ENCODE measurements around the gene ESRRG. TPM values are rescaled to one million over a fixed set of nuclear protein-coding genes. Genes with fewer than 3 reads are reported as not detected.
A peak's percentile ranks its signal among the peaks of the same experiment; 100 is the strongest.

ESRRG gene
- total RNA-seq, 1 experiment from 2014 or later: not detected

DNA sequence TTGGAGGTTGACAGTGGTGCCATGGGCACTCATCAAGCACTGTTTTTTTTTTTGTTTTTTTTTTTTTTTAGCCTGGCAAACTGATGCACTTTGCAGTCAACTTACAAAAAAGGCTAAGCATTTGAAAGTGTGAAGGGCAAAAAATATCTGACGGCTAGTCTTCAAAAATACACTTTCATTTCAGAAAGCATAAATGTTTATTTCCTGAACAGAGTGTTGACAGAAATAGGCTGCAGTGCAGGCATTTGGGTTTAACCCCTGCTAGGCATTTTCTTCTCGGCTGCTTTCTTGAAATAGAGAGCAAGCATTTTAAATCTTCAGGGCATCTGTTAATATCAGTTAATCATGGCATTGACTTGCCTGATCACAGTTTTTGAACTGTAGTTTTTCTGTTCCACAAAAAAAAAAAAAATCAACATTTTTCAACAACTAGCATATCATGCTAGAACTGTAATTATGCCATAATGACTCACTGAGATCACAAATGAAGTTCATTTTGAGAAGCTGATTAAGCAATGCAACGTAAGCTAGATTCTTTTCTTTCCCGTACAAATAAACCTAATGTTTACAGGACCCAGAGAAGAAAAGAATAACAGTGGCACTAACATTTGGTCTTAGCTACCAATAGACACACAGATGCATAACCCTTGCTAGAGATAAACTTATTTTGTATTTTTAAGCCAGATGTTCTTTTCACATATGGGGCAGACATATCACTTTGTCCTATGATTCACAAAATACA, 199.6 kb downstream of the ESRRG start:
- Histone ChIP-seq H3K27ac (no peak overlapping the region), H3K4me3 (no peak overlapping the region), H3K36me3 (no peaks in the 10 kb centered on the region)

DNA sequence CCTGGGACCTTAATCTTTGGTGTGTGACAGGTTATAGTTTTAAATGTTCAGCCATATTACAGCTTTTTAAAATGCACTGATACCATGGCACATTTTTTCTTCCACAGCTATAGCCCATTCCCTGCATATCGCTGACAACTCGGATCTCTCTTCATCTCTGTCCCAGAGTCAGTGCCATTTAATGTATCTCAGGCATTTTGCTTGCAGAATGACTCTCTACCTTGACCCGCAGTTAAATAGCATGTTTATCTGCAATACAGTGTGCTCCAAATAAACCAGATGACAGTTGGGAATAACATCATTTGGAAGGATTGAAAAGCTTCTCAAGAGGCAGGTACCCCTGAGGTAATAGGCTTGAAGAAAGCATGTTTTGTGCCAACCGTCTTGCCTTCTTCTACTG, 200.2 kb downstream of the ESRRG start:
- Histone ChIP-seq H3K4me1 (replicated peaks) (no peaks in the 10 kb centered on the region), H3K4me3 (no peak overlapping the region), H3K27me3 (replicated peaks) (no peaks in the 10 kb centered on the region), H3K36me3 (no peaks in the 10 kb centered on the region), H3K27ac (no peak overlapping the region), H3K9me3 (replicated peaks) (no peaks in the 10 kb centered on the region)
- no peak for DNase-seq (ENCODE audit: low read depth in 1 of 2, low spot score in 2 of 2)

More for the DNA sequence above, 199.6 kb downstream of the ESRRG start:
- no peaks in the 10 kb centered on the region for H3K4me1 ChIP-seq (replicated peaks)
- DNase-seq (ENCODE audit: low read depth in 1 of 2, low spot score in 2 of 2): peak in 1 of 2 experiments; percentile 25
- no peaks in the 10 kb centered on the region for H3K9me3 ChIP-seq (replicated peaks)
- no peaks in the 10 kb centered on the region for H3K27me3 ChIP-seq (replicated peaks)

DNA sequence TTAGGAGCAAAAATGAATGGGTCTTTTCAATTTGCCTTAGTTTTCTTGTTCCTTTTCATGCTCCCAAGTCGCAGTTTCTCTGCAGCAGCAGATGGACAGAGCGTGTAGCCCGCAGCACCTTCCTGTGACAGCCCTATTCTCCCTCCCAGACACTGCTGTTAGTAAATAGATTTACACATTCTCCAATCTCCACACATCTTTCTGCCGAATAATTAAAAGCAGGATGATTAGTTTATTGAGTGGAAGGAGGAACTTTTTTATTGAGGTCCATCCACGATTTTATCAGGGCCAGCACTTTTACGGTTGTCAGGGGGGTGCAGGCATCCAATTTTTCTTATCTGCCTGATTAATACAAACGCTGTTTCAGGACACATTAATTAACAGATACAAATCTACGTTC, 201.8 kb downstream of the ESRRG start:
- Histone ChIP-seq H3K27me3 (replicated peaks) (0 out of 2 replicates have a peak, but pooled peaks cover 6% of the 10 kb centered on the region), H3K9me3 (replicated peaks) (no peaks in the 10 kb centered on the region), H3K4me1 (replicated peaks) (no peaks in the 10 kb centered on the region), H3K27ac (no peak overlapping the region), H3K36me3 (no peaks in the 10 kb centered on the region), H3K4me3 (no peak overlapping the region)
- no peak for DNase-seq (ENCODE audit: low read depth in 1 of 2, low spot score in 2 of 2)

- H3K4me3 ChIP-seq: no peak overlapping the region
- no peaks in the 10 kb centered on the region for H3K4me1 ChIP-seq (replicated peaks)
- H3K36me3 ChIP-seq: no peaks in the 10 kb centered on the region
- H3K27ac ChIP-seq: no peak overlapping the region
- no peak for DNase-seq (ENCODE audit: low read depth in 1 of 2, low spot score in 2 of 2)
- H3K9me3 ChIP-seq (replicated peaks): no peaks in the 10 kb centered on the region
- 0 out of 2 replicates have a peak, but pooled peaks cover 6% of the 10 kb centered on the region for H3K27me3 ChIP-seq (replicated peaks)
Observed at GRCh38 chr1:216518844-216519627, 204.2 kb downstream of the ESRRG start.

DNA sequence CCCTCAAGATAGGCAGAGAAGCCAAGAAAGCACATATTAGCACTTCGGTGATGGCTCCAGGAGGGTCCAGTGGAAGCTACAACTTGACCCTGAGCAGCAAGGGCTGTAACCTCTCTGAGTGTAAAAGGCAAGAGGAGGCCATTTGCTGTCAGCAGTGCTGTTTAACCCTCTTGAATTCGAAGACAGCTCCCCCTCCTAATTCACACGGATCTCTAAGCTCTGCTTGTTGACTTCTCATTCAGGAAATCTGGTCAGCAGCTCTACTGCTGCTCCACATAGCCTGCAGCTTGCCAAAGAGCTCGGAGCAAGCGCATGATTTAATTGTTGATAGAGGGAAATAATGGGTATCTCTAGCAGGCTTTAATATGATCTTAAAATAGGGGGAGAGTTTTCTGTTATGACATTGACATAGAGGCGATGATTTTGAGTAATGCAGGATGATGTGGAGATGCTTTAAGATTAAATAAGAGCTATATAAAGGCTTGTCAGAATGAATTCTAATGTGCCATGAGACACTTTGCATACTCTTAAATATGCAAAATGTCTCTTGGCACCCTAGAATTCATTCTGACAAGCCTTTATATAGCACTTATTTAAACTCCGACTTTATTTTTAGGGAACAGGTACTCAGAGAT, 220.6 kb downstream of the ESRRG start:
- H3K27me3 ChIP-seq (replicated peaks): 0 out of 2 replicates have a peak, but pooled peaks cover 19% of the 10 kb centered on the region
- no peaks in the 10 kb centered on the region for H3K36me3 ChIP-seq
- no peaks in the 10 kb centered on the region for H3K4me1 ChIP-seq (replicated peaks)
- H3K9me3 ChIP-seq (replicated peaks): no peaks in the 10 kb centered on the region
- no peak overlapping the region for H3K27ac ChIP-seq
- H3K4me3 ChIP-seq: no peak overlapping the region
- no peak for DNase-seq (ENCODE audit: low read depth in 1 of 2, low spot score in 2 of 2)

- Histone ChIP-seq H3K27me3 (replicated peaks) (0 out of 2 replicates have a peak, but pooled peaks cover 19% of the 10 kb centered on the region), H3K27ac (no peak overlapping the region), H3K4me1 (replicated peaks) (no peaks in the 10 kb centered on the region), H3K36me3 (no peaks in the 10 kb centered on the region), H3K4me3 (no peak overlapping the region), H3K9me3 (replicated peaks) (no peaks in the 10 kb centered on the region)
- no peak for DNase-seq (ENCODE audit: low read depth in 1 of 2, low spot score in 2 of 2)
Observed at GRCh38 chr1:216500273-216500967, 222.8 kb downstream of the ESRRG start.

GRCh38 chr1:216499581-216500272, 223.5 kb downstream of the ESRRG start:
- Histone ChIP-seq H3K4me1 (replicated peaks) (no peaks in the 10 kb centered on the region), H3K9me3 (replicated peaks) (no peaks in the 10 kb centered on the region), H3K27ac (no peak overlapping the region), H3K4me3 (no peak overlapping the region), H3K36me3 (no peaks in the 10 kb centered on the region), H3K27me3 (replicated peaks) (0 out of 2 replicates have a peak, but pooled peaks cover 19% of the 10 kb centered on the region)
- no peak for DNase-seq (ENCODE audit: low read depth in 1 of 2, low spot score in 2 of 2)

DNA sequence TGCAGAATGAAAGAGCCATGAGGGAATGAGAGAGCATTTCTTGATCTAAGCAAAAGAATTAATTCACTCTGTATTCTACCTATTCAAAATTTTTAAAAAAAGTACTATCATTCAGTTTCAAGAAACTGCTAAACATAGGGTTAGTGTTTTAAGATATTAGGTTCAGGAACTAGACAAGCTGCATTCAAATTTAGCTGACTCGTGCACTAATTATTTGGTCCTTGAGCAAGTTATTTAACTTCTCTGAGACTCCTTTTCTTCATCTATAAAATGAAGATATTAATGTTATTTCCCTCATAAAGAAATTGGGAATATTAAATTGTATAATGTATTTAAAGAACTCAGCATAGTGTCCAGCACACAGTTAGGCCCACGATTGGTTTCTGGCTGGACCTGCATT, 225.0 kb downstream of the ESRRG start:
- no peak for DNase-seq (ENCODE audit: low read depth in 1 of 2, low spot score in 2 of 2)
- H3K27ac ChIP-seq: no peak overlapping the region

DNA sequence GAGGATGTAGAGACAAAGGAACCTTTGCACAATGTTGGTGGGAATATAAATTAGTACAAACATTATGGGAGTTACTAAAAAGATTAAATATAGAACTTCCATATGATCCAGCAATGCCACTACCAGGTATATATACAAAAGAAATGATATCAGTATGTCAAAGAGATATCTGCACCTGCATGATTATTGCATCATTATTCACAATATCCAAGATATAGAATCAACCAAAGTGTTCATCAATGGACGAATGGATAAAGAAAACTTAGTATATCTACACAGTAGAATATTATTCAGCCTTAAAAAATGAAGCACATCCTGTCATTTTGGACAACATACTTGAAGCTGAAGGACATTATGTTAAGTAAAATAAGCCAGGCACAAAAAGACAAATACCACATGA, 238.2 kb downstream of the ESRRG start:
- H3K4me1 ChIP-seq (replicated peaks): no peaks in the 10 kb centered on the region

More for the DNA sequence above, 225.0 kb downstream of the ESRRG start:
- Histone ChIP-seq H3K4me1 (replicated peaks) (no peaks in the 10 kb centered on the region), H3K36me3 (no peaks in the 10 kb centered on the region), H3K27me3 (replicated peaks) (0 out of 2 replicates have a peak, but pooled peaks cover 16% of the 10 kb centered on the region), H3K9me3 (replicated peaks) (no peaks in the 10 kb centered on the region), H3K4me3 (no peak overlapping the region)

DNA sequence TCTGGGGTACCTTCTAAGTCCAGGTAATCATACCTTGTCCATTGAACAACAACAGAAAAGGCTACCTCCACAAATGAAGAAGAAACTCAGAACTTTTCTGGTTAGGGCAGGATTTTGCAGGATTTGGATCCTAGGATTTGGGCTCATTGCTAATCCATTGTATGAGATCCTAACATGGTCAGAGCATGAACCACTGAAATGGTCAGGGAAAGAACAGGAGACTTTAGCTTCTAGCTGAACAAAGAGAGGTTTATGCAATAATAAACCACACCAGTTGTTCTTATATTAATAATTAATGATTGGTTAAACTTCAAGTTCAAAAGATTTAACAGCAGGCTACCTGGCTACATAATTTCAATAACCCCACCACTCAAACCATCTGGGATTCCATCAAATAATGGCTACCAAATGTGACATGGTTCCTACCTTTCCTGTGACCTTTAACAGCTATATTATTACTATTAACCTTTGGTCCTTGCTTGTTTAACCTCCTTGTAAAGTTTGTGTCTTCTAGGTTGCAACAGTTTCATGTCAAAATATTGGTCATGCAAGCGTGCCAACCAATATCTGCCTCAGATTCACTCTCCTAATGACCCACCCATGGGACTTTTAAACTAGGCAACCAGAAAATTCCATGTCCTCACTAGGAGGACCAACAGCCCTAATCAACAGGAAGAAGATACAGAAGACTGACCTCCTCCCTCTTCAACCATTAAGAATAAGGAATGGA, 239.4 kb downstream of the ESRRG start:
- no peak for DNase-seq (ENCODE audit: low read depth in 1 of 2, low spot score in 2 of 2)
- H3K36me3 ChIP-seq: no peaks in the 10 kb centered on the region
- no peak overlapping the region for H3K4me3 ChIP-seq
- H3K9me3 ChIP-seq (replicated peaks): no peaks in the 10 kb centered on the region
- no peaks in the 10 kb centered on the region; the same call in 1 of the 2 replicates for H3K27me3 ChIP-seq (replicated peaks)
- no peak overlapping the region for H3K27ac ChIP-seq
- no peaks in the 10 kb centered on the region for H3K4me1 ChIP-seq (replicated peaks)

More for the DNA sequence above, 238.2 kb downstream of the ESRRG start:
- no peaks in the 10 kb centered on the region; the same call in 1 of the 2 replicates for H3K27me3 ChIP-seq (replicated peaks)
- DNase-seq (ENCODE audit: low read depth in 1 of 2, low spot score in 2 of 2): no peak
- H3K9me3 ChIP-seq (replicated peaks): no peaks in the 10 kb centered on the region
- H3K36me3 ChIP-seq: no peaks in the 10 kb centered on the region
- H3K4me3 ChIP-seq: no peak overlapping the region
- no peak overlapping the region for H3K27ac ChIP-seq

- Histone ChIP-seq H3K9me3 (replicated peaks) (no peaks in the 10 kb centered on the region), H3K27ac (no peak overlapping the region), H3K27me3 (replicated peaks) (peaks cover 4% of the 10 kb centered on the region; the same call in 1 of the 2 replicates), H3K36me3 (no peaks in the 10 kb centered on the region), H3K4me3 (no peak overlapping the region), H3K4me1 (replicated peaks) (no peaks in the 10 kb centered on the region)
- DNase-seq (ENCODE audit: low read depth in 1 of 2, low spot score in 2 of 2): no peak
Observed at GRCh38 chr1:216482620-216483019, 240.6 kb downstream of the ESRRG start.

DNA sequence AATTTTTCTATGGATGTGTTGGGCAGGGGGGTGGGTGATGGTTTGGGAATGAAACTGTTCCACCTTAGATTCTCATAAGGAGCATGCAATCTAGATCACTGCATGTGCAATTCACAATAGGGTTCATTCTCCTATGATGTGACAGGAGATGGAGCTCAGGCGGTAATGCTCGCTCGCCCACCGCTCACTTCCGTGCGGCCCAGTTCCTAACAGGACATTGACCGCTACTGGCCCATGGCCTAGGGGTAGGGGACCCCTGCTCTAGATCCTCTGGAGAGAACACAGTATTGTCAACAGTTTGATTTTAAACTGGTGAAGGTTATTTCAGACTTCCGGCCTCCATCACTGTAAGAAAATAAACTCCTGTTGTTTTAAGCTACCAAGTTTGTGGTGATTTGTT, 245.0 kb downstream of the ESRRG start:
- Histone ChIP-seq H3K4me1 (replicated peaks) (no peaks in the 10 kb centered on the region), H3K27me3 (replicated peaks) (peaks cover 8% of the 10 kb centered on the region; the same call in 1 of the 2 replicates), H3K4me3 (no peak overlapping the region), H3K27ac (no peak overlapping the region), H3K36me3 (no peaks in the 10 kb centered on the region), H3K9me3 (replicated peaks) (no peaks in the 10 kb centered on the region)
- no peak for DNase-seq (ENCODE audit: low read depth in 1 of 2, low spot score in 2 of 2)

All from SJSA1 (cell line).